Measurements from ENCODE around the gene MYH6.

The MYH6 gene

DNA sequence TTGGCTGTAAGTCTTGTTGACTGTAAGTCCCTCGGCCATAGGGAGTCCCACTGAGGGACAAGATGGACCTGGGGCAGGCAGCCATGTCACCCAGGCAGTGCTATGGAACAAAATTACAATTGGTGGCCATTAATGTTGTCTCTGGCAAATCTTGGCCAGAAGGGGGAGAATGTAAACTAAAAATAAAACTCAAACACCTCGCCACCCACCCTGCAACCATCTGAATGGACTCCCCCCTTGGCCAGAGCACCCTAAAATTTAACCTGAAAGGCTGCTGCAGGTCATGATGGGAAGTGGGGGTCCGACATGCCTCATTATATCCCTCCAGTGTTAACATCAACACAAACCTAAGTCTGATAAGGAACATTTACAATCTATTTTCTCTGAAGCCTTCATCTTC, 63.6 kb downstream of the MYH6 start:
- DNase-seq (ENCODE audit: insufficient read length, low spot score), result no peak
- FAIRE-seq, result no peak

DNA sequence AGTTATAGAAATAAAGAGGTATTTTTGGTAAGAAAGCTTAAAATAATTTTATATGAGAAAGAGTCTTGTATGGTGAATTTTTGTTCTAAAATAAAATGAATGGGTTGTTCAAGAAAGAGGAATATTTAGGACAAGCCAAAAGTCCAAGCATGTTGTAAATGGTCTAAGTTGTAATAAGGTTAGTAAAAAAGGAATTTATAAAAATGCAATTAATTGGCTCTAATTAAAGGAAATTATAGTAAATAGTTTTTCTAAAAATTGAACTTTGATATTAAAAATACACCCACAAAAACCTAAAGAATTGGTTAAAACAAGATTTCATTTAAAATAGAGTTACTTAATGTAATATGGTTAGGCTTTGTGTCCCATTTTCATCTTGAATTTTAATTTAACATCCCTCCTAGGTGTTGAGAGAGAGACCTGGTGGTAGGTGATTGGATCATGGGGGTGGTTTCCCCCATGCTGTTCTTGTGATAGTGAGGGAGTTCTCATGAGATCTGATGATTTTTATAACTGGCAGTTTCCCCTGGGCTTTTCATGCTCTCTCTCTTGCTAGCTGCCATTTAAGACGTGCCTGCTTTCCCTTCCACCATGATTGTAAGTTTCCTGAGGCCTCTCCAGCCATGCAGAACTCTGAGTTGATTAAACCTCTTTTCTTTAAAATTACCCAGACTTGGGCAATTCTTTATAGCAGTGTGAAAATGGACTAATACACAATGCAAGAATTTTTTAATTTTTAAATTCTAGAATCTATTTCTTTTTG, 68.4 kb downstream of the MYH6 start:
- DNase-seq (ENCODE audit: insufficient read length, low spot score) (no peak), FAIRE-seq (no peak)

DNA sequence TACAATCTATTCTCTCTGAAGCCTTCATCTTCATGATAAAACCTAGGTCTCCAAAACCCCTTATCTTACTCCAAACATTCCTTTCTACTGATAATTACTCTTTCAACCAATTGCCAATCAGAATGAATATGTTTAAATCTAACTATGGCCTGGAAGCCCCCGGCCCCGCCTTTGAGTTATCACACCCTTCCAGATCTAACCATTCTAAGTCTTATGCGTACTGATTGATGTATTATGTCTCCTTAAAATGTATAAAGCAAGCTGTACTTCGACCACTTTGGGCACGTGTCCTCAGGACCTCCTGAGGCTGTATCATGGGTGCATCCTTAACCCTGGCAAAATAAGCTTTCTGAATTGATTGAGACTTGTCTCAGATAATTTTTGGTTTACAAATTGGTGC, 72.5 kb downstream of the MYH6 start:
- FAIRE-seq (no peak), DNase-seq (ENCODE audit: insufficient read length, low spot score) (no peak)
